Calu3 (cell line): ENCODE data around the gene TNRC18. TPM values are rescaled to one million over a fixed set of nuclear protein-coding genes. Genes with fewer than 3 reads are reported as not detected.
"Not testable (repeated sequence)": the region's sequence is repeated elsewhere in the genome, so short reads cannot be mapped to it uniquely, and the experiment has no call there.

Experiments used
- Bru-seq: library from RNA; stranded (reverse); fragments of 400-500 nt; gene quantifications from one replicate; lab custom pipeline; 2021; lab: Mats Ljungman, UMichigan
- BruChase-seq, 2 experiments: library from RNA; stranded (reverse); fragments of 400-500 nt; gene quantifications; one replicate each; lab custom pipeline; 2021; lab: Mats Ljungman, UMichigan
- BruUV-seq: library from RNA; stranded (reverse); fragments of 400-500 nt; replicated peaks from 2 replicates; lab custom pipeline; 2021; lab: Mats Ljungman, UMichigan
- CTCF ChIA-PET: fragments of 300-600 bp; sonication (Branson Sonifier 250); formaldehyde crosslinking; loops from one replicate; lab custom pipeline; 2022; ENCODE audit warnings: antibody characterized with exemption; lab: Charles Lee
- DNase-seq: peaks from one replicate; pipeline ENCODE4 v3.0.0; 2022
- H3K27ac Mint-ChIP-seq: one replicate; pipeline ENCODE4 v1.8.0; 2022; ENCODE audit warnings: mixed read lengths; ENCODE audit not compliant: unreplicated experiment
- H3K27me3 Mint-ChIP-seq: one replicate; pipeline ENCODE4 v1.8.0; 2022; ENCODE audit warnings: mixed read lengths; ENCODE audit not compliant: unreplicated experiment
- H3K36me3 Mint-ChIP-seq: one replicate; pipeline ENCODE4 v1.8.0; 2022; ENCODE audit warnings: mild to moderate bottlenecking, moderate library complexity, mixed read lengths; ENCODE audit not compliant: insufficient read depth, unreplicated experiment
- H3K4me1 Mint-ChIP-seq: one replicate; pipeline ENCODE4 v1.8.0; 2022; ENCODE audit warnings: mild to moderate bottlenecking, low read depth, mixed read lengths; ENCODE audit not compliant: unreplicated experiment
- H3K4me3 Mint-ChIP-seq: one replicate; pipeline ENCODE4 v1.8.0; 2022; ENCODE audit warnings: mild to moderate bottlenecking, low read depth, moderate library complexity, mixed read lengths; ENCODE audit not compliant: unreplicated experiment
- H3K9me3 Mint-ChIP-seq: one replicate; pipeline ENCODE4 v1.8.0; 2022; ENCODE audit warnings: low read depth, mixed read lengths; ENCODE audit not compliant: unreplicated experiment
- CTCF ChIP-seq: fragments of 200-600 bp; IDR thresholded peaks from one replicate; pipeline ENCODE4 v1.8.0; 2022; ENCODE audit warnings: antibody characterized with exemption; ENCODE audit not compliant: unreplicated experiment
- intact Hi-C: fragments of 100-400 bp; cut with micrococcal nuclease; formaldehyde crosslinking; loops from one replicate; pipeline ENCODE4 v1.10.0; 2022; ENCODE audit not compliant: unreplicated experiment
- long read RNA-seq: library from polyadenylated mRNA; stranded (forward); transcript quantifications from one replicate; pipeline ENCODE4 v2.0.0, GENCODE V29; 2022
- total RNA-seq: library from RNA; stranded (reverse); gene quantifications from 2 replicates; pipeline ENCODE4 v1.2.3, GENCODE V29; 2022

The TNRC18 gene
- total RNA-seq, result 213 and 218 TPM in 2 replicates
- percentile 85 among the genes with signal in this experiment for Bru-seq, nascent RNA
- percentile 94 among the genes with signal in this experiment for BruChase-seq, experiment 1, labeled RNA remaining after a 6-hour chase
- percentile 93 among the genes with signal in this experiment for BruChase-seq, experiment 2, labeled RNA remaining after a 2-hour chase
- long read RNA-seq, partial matches to known transcripts, result 21 of 57 reads
- long read RNA-seq, other reads (novel, unspliced or antisense), result 36 of 57 reads

- no peak for TF ChIP-seq CTCF
- peaks cover 10% of the 10 kb centered on the region for H3K4me1 Mint-ChIP-seq
- H3K4me3 Mint-ChIP-seq, result peak within 1 kb of the TSS; percentile 99
- intact Hi-C loops, result no loop called here
- H3K27ac Mint-ChIP-seq, result peak within 1 kb of the TSS; percentile 94
- H3K27me3 Mint-ChIP-seq, result no peaks in the 10 kb centered on the region
- peaks cover 100% of the 10 kb centered on the region for H3K36me3 Mint-ChIP-seq
- peak; percentile 63 for DNase-seq
- CTCF ChIA-PET, result interaction anchor here (0.6 to 5.1 kb wide), 7 partner anchors 27 to 861 kb away, joined by 3 to 46 read pairs (median 3); no protein-coding TSS in a partner anchor
- H3K9me3 Mint-ChIP-seq, result no peaks in the 10 kb centered on the region
- no TSS peak for BruUV-seq
Observed at GRCh38 chr7:5423306-5423975, at the start of gene TNRC18. Gene TNRC18, minus strand, starts transcription at chr7:5423834. Its CDS starts 2,588 bp downstream, at chr7:5421246.

GRCh38 chr7:5472432-5473315, 49.0 kb upstream of the TNRC18 start:
- H3K4me1 Mint-ChIP-seq, result no peaks in the 10 kb centered on the region
- H3K36me3 Mint-ChIP-seq, result peaks cover 26% of the 10 kb centered on the region
- H3K4me3 Mint-ChIP-seq, result no peak overlapping the region
- DNase-seq, result no peak
- no TSS peak for BruUV-seq
- intact Hi-C loops, result no loop called here
- H3K27ac Mint-ChIP-seq, result no peak overlapping the region
- H3K27me3 Mint-ChIP-seq, result no peaks in the 10 kb centered on the region
- CTCF ChIA-PET, result interaction anchor here (0.6 kb wide), 1 partner anchor 8 kb away, joined by 3 read pairs; no protein-coding TSS in a partner anchor
- no peak for TF ChIP-seq CTCF
- no peaks in the 10 kb centered on the region for H3K9me3 Mint-ChIP-seq

- H3K4me1 Mint-ChIP-seq, H3K9me3 Mint-ChIP-seq, H3K27me3 Mint-ChIP-seq, DNase-seq, H3K27ac Mint-ChIP-seq, intact Hi-C loops, H3K4me3 Mint-ChIP-seq, BruUV-seq: not testable (repeated sequence)
- peaks cover 18% of the 10 kb centered on the region for H3K36me3 Mint-ChIP-seq
- CTCF ChIA-PET, result interaction anchor here (0.5 kb wide), 1 partner anchor 782 kb away, joined by 5 read pairs; no protein-coding TSS in a partner anchor
Observed at GRCh38 chr7:5471623-5472022, 48.0 kb upstream of the TNRC18 start.

- Mint-ChIP-seq H3K9me3 (no peaks in the 10 kb centered on the region), H3K4me3 (no peak overlapping the region), H3K27me3 (no peaks in the 10 kb centered on the region), H3K36me3 (peaks cover 16% of the 10 kb centered on the region), H3K4me1 (no peaks in the 10 kb centered on the region), H3K27ac (no peak overlapping the region)
- DNase-seq, result no peak
- intact Hi-C loops, result no loop called here
- no peak for TF ChIP-seq CTCF
- BruUV-seq, result no TSS peak
- CTCF ChIA-PET, result interaction anchor here (0.5 kb wide), 1 partner anchor 783 kb away, joined by 5 read pairs; no protein-coding TSS in a partner anchor
Observed at GRCh38 chr7:5470816-5471215, 47.2 kb upstream of the TNRC18 start.
